HFF-Myc (cell line): Measurements from ENCODE around the gene ANKS3.

Experiments used
- DNase-seq: peaks from one replicate; pipeline ENCODE4 v3.0.0-alpha.2; 2011; ENCODE audit warnings: low read depth; ENCODE audit errors: extremely low read depth
- H3K4me3 ChIP-seq: replicated peaks from 2 replicates; pipeline ENCODE4 v1.5.1; 2011; ENCODE audit warnings: low read depth, mild to moderate bottlenecking, control low read depth, low read length
- TF ChIP-seq, protein P1 (sequence below): IDR thresholded peaks from 2 replicates; pipeline ENCODE4 v1.5.1; 2012; ENCODE audit warnings: mild to moderate bottlenecking, low read depth, low read length, control low read depth; ENCODE audit errors: missing control alignments

ANKS3 gene

DNA sequence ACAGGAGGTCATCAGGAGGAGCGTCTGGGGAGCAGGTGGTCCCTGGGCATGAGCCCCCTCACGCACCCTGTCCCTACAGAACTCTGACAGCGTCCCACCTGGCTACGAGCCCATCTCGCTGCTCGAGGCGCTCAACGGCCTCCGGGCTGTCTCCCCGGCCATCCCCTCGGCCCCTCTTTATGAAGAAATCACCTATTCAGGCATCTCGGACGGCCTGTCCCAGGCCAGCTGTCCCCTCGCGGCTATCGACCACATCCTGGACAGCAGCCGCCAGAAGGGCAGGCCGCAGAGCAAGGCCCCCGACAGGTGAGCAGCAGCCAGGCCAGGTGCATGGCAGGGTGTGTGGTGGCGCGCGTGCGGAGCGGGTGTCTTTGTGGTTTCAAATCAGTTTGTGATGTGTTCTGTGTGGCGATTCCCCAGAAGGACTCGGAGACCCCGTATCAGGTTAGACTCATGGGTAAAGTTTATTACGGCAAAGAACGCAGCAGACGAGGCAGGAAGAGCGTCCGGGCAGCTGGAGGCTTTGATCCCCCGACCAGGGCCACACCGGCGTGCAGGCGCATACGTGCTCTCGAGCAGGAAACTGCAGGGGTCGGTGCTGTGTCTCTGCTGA is 52.5 kb downstream of the ANKS3 start:
- TF ChIP-seq, protein P1, sequence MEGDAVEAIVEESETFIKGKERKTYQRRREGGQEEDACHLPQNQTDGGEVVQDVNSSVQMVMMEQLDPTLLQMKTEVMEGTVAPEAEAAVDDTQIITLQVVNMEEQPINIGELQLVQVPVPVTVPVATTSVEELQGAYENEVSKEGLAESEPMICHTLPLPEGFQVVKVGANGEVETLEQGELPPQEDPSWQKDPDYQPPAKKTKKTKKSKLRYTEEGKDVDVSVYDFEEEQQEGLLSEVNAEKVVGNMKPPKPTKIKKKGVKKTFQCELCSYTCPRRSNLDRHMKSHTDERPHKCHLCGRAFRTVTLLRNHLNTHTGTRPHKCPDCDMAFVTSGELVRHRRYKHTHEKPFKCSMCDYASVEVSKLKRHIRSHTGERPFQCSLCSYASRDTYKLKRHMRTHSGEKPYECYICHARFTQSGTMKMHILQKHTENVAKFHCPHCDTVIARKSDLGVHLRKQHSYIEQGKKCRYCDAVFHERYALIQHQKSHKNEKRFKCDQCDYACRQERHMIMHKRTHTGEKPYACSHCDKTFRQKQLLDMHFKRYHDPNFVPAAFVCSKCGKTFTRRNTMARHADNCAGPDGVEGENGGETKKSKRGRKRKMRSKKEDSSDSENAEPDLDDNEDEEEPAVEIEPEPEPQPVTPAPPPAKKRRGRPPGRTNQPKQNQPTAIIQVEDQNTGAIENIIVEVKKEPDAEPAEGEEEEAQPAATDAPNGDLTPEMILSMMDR = no peak
- H3K4me3 ChIP-seq = no peak overlapping the region
- no peak for DNase-seq

DNA sequence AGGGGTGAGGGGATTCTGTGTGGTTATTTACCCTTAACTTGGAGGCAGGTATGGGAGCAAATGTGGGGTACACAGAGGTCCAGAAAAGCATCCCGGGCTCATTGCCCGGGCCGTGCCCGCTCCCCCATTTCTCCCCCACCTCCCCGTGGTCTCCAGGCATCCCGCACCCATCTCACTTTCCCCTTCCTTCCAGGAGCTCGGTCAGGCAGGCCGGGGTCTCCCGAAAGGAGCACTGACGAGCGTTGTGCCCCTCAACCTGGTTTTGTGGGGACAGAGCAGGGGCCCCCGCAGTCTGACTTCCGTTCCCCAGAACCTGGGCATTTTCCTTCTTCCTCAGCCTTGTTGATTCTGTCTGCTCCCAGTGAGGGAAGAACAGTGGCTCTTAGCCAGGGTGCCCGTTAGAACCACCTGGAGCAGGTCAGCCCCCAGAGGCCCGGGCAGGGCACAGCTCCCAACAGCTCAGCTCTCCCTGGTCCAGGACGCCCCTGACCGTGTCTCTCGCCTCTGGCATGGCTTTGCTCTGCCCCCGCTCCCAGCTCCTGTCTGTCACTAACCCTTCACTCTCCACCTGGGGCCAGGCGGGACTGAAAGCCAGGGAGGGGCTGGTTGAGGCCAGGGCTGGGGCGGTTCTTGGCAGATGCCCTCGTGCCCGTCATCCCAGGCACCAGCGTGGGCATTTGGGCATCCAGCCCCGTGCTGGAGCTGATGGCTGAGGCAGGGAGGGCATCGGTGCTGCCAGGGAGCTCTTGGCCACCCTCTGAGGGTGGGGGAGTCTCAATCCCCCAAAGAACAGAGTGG is 53.2 kb downstream of the ANKS3 start:
- DNase-seq = no peak
- TF ChIP-seq, protein P1 = no peak
- no peak overlapping the region for H3K4me3 ChIP-seq

DNA sequence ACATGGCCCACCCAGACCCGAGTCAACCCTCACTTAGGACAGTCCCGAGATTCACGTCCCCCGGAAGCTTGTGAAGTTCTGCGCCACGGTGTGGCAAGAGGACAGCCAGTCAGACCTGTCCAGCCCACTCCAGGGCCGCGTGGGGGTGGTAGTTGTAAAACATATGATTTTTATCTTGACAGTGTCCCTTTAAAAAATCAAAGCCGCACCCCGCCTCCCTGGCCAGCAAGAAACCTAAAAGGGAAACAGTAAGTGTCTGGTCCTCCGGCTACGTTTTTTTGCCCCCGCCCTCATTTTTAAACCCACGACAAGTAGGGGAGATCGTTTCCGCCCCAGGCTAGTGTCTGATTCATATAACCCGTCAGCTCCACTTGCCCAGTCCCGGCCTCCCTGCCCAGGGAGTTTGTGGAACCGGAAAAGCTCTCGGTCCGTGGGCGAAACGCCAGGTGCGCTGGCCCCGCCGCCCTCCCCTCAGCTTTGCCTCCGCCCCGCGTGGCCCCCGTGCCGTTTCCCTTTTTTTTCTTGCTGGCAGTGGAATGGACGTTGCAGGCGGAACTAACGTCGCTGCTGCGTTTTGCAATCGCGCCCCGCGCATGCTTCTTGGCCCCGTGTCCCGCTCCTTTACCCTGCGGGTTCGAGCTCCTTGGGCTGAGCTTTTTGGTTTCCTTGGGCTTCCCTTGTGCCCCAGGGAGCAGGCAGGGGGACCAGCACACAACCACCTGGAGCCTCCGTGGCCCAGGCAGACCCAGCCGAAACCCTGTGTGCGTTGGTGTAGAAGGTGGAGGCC is 54.0 kb downstream of the ANKS3 start:
- TF ChIP-seq, protein P1 = no peak
- no peak for DNase-seq
- H3K4me3 ChIP-seq = no peak overlapping the region

DNA sequence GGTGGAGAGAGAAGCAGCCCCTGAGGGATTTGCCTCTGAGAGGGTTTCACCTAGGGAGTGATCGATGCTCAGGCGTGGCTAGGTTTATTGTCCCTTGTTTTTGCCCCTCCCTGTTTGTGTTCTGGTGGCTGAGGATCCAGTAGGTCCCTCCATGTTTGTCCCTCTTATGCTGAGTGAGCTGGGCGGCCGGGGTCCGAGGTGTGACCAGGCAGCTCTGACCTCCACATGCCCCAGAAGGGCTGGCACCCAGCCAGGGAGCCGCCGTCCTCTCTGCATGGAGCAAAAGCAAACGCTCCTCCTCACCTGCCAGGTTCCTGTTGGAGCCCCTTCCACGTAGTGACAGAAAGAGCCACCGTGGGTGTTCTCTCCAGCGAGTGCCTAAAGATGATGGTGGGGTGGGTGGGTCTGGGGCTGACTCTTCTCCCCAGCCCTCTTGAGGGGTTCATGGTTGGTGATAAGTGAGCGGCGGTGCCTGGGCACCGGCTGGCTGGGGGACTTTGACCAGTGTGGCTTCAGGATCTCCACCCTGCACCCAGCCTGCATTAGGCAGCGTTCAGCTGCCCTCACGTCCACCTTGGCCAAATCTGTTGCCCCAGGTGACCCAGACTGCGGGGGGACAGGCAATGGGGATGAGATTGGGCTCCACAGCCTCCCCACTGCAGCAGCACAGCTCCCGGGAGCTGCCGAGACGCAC is 54.8 kb downstream of the ANKS3 start:
- no peak overlapping the region for H3K4me3 ChIP-seq
- no peak for DNase-seq
- TF ChIP-seq, protein P1 = no peak

DNA sequence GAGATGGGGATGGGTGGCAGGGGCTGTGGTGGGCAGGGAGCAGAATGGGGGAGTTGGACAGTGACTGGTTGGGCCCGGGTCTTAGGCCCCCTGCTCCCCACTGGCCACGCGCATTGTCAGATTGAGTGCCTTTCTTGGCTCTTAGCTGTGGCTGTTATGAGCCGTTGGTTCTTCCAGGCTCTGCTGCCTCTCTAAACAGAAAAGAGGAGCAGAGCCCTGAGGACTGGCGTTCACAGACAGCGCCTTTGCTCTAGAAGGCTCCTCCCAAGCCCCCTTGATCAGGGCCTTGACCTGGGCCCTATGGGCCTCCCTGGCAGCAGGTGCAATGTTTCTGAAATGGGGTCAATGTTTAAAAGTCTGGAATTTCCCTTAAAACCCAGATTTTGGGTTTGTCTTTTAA is 55.5 kb downstream of the ANKS3 start:
- no peak overlapping the region for H3K4me3 ChIP-seq
- DNase-seq = no peak
- TF ChIP-seq, protein P1 = no peak

DNA sequence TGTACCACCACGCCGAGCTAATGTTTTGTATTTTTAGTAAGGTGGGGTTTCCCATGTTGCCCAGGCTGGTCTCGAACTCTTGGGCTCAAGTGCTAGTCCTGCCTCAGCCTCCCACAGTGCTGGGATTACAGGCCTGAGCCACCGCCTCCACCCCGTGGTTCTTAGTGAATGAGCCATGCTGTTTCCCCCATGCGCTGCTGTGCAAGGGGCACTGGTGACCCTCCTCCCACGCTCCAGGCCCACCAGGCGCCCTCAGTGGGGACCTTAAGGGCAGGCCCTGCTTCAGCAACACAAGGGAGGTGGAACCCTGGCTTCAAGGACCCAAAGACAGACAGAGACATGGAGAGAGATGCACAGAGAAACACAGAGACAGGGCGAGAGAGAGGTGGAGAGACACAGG is 56.1 kb downstream of the ANKS3 start:
- no peak for DNase-seq
- no peak overlapping the region for H3K4me3 ChIP-seq
- TF ChIP-seq, protein P1 = no peak
